ENCODE data around the gene KDM4B.
"Not testable (repeated sequence)": the region's sequence is repeated elsewhere in the genome, so short reads cannot be mapped to it uniquely, and the experiment has no call there.

KDM4B gene

GRCh38 chr19:4968462-4969291 lies at the start of gene KDM4B:
KDM4B (plus strand) TSS chr19:4969113; CDS start chr19:5032891, 63,778 bp downstream.
- DNase-seq = peak; percentile 100

DNA sequence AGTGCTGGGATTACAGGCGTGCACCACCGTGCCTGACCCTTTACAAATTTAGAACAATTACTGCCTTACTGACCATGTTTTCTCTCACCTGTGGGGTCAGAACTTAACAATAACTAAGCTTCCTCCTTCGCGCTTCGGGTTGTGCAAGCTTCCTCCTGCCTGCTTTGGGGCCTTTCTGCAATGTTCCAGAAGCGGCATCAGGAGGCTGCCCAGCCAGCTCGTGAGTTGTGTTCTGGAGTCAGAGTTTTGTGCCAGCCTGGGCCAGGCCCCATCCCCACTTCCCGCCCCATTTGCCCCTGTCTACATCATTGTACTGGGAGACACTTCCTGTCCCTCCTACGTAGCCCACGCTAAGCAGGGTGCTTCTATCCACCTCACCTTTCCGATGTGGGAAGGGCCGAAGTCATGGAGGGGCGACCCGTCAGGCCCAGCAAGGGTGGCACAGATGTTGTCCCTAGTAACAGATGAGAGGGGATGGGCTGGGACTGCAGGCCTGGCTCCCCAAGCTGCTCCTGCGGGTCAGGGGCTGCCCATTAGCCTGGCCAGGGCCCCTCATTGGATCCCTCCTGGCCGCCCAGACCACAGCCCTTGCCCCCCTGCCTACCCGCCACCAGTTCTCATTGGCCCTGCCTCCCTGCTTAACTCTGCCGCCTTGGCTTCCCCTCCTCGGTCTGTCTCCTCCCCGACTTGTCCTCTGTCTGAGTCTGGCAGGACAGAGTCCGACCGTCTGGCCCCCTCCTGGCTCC lies 46.2 kb upstream of the KDM4B start:
- no peak for DNase-seq

- no peak for DNase-seq
Measured at GRCh38 chr19:4923276-4923747, 45.6 kb upstream of the KDM4B start.

DNA sequence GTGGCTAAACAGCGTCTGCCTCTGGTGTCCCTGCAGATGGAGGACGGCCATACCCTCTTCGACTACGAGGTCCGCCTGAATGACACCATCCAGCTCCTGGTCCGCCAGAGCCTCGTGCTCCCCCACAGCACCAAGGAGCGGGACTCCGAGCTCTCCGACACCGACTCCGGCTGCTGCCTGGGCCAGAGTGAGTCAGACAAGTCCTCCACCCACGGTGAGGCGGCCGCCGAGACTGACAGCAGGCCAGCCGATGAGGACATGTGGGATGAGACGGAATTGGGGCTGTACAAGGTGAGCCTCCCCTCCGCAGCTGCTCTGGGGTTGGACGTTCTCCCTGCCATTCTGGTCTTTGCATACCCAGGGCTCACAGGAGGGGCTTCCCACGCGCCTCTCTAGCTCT lies 39.7 kb upstream of the KDM4B start:
- no peak for DNase-seq

DNA sequence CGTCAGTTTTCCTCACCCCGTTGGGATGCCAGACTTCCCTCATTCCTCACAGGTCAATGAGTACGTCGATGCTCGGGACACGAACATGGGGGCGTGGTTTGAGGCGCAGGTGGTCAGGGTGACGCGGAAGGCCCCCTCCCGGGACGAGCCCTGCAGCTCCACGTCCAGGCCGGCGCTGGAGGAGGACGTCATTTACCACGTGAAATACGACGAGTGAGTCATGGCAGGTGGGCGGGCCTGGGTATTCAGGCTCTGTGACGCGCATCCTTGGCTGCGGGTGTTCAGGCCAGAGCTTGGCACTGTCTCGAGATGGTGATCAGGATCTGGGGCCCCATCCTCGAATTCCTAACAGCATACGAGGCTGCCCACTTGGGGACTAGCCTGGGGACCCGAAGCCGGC lies 38.2 kb upstream of the KDM4B start:
- DNase-seq = no peak

DNA sequence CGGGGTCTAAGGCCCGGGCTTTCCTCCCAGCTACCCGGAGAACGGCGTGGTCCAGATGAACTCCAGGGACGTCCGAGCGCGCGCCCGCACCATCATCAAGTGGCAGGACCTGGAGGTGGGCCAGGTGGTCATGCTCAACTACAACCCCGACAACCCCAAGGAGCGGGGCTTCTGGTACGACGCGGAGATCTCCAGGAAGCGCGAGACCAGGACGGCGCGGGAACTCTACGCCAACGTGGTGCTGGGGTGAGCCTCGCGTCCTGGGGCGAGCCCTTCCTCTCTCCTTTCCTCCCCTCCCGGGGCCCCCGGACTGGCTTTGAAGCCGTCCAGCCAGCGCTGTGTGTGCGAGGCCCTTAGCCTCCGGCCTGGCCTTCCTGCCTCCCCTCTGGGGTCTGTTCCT lies 36.2 kb upstream of the KDM4B start:
- no peak for DNase-seq

- DNase-seq = peak; percentile 36
Measured at GRCh38 chr19:4933528-4933927, 35.4 kb upstream of the KDM4B start.

DNA sequence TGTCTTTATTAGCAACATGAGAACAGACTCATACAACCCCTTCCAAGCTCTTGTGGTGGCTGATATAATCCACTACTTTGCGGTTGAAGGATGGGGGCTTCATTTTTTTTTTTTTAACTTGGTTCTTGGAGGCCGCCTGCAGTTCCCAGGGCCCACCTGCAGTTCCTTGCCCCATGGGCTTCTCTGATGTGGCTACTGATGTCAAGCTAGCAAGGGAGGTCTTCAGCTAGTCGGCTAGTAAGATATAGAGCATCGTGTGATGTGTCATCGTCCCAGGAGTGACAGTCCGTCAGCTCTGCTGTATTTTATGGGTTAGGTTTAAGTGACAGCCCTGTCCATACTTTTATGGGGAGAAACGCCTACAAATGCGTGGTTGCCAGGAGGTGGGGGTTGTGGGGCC lies 33.5 kb upstream of the KDM4B start:
- DNase-seq = no peak

- DNase-seq = no peak
Measured at GRCh38 chr19:4937060-4937459, 31.9 kb upstream of the KDM4B start.

DNA sequence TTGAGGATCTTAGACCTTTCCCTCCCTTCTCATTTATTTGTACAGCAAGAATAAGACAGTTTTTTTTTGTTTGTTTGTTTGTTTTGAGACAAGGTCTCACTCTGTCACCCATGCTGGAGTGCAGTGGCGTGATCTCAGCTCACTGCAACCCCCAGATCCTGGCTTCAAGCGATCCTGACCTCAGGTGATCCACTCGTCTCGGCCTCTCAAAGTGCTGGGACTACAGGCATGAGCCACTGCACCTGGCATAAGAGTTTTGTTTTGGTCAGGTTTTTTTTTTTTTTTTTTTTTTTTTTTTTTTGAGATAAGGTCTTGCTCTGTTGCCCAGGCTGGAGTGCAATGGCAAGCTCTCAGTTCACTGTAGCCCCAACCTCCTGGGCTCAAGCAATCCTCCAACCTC lies 30.5 kb upstream of the KDM4B start:
- not testable (repeated sequence) for DNase-seq

- no peak for DNase-seq
Measured at GRCh38 chr19:4939466-4939865, 29.4 kb upstream of the KDM4B start.

- DNase-seq = not testable (repeated sequence)
Measured at GRCh38 chr19:4941638-4942169, 27.2 kb upstream of the KDM4B start.

DNA sequence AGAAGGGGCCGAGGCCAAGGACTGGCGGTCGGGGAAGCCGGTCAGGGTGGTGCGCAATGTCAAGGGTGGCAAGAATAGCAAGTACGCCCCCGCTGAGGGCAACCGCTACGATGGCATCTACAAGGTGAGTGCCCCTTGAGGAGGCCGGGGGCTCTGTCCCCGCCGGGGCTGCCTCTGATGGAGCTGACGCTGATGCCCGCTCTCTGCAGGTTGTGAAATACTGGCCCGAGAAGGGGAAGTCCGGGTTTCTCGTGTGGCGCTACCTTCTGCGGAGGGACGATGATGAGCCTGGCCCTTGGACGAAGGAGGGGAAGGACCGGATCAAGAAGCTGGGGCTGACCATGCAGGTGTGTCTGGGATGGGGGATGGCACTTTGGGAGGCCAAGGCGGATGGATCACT lies 18.3 kb upstream of the KDM4B start:
- DNase-seq = not testable (repeated sequence)

DNA sequence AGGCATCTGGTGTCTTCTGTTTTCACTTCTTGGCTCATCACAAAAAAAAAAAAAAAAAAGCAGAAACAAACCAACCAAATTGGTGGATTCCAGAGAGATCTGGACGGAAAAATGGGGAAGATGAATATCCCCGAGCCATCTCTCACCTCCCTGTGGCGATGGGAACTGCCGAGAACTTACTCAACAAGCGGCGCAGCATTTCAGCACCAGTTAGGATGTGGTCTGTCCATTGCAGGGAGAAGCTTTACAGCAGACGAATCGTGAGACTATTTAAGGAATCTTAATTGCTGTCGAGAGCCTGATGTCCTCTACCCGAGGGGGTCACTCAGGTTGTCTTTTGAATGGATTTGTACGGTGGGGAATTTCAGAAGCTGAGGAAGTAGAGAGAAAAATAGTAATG lies 17.3 kb upstream of the KDM4B start:
- no peak for DNase-seq

- no peak for DNase-seq
Measured at GRCh38 chr19:4952945-4953344, 16.0 kb upstream of the KDM4B start.

DNA sequence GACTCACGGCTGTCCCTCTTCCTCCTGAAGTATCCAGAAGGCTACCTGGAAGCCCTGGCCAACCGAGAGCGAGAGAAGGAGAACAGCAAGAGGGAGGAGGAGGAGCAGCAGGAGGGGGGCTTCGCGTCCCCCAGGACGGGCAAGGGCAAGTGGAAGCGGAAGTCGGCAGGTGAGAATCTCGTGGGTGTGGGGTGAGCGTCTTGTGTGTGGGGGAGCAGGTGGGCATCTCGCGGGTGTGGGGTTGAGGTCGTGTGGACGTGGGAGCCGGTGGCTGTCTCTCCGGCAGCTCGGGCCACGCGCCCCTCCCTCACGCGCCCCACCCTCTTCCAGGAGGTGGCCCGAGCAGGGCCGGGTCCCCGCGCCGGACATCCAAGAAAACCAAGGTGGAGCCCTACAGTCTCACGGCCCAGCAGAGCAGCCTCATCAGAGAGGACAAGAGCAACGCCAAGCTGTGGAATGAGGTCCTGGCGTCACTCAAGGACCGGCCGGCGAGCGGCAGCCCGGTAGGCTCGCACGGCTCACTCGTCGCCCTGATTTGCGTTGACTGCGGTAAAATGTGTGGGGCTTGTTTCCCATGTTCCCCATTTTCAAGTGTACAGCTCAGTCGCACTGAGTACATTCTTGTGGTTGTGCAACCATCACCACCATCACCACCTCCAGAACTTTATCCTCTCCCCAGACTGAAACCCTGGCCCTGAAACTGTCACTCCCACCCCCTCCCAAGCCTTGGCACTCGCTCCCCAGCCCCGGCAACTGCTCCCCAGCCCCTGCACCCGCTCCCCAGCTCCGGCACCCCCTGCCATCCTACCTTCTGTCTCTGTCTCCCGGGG lies 14.4 kb upstream of the KDM4B start:
- DNase-seq = not testable (repeated sequence)

- DNase-seq = no peak
Measured at GRCh38 chr19:4955274-4955673, 13.6 kb upstream of the KDM4B start.

- no peak for DNase-seq
Measured at GRCh38 chr19:4957981-4958380, 10.9 kb upstream of the KDM4B start.

- DNase-seq = no peak
Measured at GRCh38 chr19:4962085-4962619, 6.8 kb upstream of the KDM4B start.

GRCh38 chr19:4965061-4965460 lies 3.9 kb upstream of the KDM4B start:
- DNase-seq = no peak

DNA sequence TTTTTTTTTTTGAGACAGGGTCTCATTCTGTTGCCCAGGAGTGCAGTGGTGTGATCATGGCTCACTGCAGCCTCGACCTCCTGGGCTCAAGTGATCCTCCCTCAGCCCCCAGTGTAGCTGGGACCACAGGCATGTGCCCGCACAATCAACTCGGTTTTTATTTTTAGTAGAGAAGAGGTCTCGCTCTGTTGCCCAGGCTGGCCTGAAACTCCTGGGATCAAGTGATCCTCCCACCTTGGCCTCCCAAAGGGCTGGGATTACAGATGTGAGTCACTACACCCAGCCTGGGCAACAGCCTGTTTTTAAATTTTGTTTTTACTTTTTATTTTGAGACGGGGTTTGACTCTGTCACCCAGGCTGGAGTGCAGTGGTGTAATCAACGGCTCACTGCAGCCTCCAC lies 2.3 kb upstream of the KDM4B start:
- DNase-seq = no peak

GRCh38 chr19:4967738-4968461 lies 1.0 kb upstream of the KDM4B start:
- DNase-seq = no peak

Measured in OCI-M1 (cell line).